ENCODE results near the gene OPCML.

The OPCML gene

GRCh38 chr11:132821499-132821898 is 710.8 kb downstream of the OPCML start:
- DNase-seq, result no peak

GRCh38 chr11:132821014-132821413 is 711.3 kb downstream of the OPCML start:
- DNase-seq, result no peak

GRCh38 chr11:132818951-132819350 is 713.4 kb downstream of the OPCML start:
- DNase-seq, result no peak

DNA sequence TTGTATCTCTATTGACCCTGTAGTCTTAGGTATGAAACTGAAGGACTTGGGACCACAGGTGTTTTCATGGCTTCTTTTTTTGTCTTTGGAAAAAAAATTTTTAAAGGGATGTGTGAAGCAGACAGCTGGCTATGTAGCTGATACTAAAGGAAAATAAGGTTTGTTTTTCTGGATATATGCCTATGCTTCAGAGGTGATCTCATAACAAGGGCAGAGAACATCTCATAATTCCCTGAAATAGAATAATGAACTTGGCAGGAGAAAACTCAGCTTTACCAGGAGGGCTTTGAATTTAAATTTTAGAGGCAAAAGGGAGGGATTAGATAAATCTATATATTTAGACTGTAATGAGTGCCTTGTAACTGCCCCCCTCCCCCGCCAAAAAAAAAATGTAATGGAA is 714.9 kb downstream of the OPCML start:
- DNase-seq, result no peak

DNA sequence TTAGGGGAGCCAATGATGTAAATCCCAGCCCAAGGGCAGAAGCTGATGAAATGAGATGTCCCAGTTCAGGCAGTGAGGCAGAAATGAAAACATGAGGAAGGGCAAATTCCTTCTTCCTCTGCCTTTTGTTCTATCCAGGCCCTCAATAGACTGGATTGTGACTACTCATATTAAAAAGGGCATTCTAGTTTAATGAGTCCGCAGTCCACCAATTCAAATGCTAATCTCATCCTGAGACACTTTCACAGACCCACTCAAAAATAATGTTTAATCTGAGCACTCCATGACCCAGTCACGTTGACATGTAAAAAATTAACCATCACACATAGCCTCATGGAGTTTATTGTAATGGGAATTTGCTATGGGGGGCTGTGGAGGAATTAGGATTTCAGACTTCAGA is 717.9 kb downstream of the OPCML start:
- DNase-seq, result no peak

DNA sequence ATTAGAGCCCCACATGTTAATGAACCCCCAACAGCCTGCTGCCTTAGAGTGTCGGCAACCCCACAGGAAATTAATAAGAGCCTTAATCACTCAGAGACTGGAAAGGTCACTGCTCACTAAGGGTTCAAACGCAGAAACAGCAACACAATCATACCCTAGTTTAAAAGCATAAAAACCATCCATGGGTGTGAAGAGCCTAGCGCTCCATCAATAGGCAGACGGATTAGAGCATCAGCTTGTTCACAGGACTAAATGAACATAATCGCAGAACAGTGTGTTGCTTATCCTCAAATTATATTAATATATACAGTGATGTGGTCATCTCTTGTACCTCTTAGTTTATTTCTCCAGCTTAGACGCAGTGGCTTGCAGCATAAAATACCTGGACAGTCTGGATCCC is 720.7 kb downstream of the OPCML start:
- DNase-seq, result no peak

- no peak for DNase-seq
Observed at GRCh38 chr11:132809070-132809469, 723.2 kb downstream of the OPCML start.

DNA sequence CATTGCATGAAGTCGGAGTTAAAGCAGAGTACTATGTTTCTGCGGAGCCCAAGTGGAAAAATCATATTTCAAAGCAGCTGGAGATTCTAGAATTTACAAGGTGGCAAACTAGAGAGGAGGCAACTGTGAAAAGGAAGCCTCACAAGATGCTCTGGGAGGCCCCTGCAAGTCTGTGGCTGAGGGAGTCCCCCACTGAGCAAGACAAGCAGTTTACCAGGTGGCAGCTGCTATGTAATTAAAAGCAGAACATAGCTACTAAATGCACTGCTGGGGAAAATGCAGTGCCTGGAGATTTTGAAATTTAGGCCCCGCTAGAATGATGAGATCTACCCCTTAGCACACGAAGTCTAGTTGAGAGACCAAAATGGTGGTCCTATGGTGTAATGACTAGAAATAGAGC is 728.0 kb downstream of the OPCML start:
- no peak for DNase-seq

- no peak for DNase-seq
Observed at GRCh38 chr11:132803436-132803835, 728.9 kb downstream of the OPCML start.

- DNase-seq, result no peak
Observed at GRCh38 chr11:132802947-132803346, 729.4 kb downstream of the OPCML start.

DNA sequence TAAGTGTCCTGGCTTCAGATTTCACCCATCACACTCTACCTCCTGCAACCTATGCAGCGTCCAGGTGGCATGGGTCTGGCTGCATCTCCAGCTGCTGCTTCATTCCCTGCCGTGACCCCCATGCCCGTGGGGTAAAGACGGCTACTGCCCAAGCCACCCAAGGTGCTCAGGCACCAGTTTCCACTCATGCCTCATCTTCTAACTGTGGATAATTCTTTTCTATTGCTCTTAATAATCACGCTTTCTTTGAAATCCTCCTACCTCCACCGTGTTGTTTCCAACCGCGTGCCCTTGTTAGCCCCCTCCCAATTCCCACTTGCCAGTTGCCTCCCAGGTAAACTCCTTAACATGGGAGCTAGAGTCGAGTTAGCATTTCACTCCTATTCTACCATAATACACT is 738.5 kb downstream of the OPCML start:
- DNase-seq, result no peak

- no peak for DNase-seq
Observed at GRCh38 chr11:132792341-132793140, 739.8 kb downstream of the OPCML start.

DNA sequence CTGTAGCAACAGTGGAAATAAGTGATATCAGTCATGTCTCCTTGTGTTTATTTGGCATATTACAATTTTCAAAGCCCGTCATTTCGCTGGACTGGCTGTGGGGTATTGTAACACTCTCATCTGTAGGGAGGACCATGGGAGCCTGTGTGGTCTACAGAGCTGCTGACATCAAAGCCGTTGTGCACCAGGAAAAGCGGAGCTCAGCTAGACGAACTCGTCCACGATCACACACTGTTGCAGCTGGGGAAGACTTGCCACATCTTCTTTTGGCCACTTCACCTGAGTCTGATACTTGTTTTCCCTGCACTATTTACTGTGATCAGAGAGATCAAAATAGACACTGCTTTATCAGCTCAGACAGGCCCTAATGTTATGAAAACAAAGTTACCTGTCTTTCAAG is 741.3 kb downstream of the OPCML start:
- DNase-seq, result no peak

DNA sequence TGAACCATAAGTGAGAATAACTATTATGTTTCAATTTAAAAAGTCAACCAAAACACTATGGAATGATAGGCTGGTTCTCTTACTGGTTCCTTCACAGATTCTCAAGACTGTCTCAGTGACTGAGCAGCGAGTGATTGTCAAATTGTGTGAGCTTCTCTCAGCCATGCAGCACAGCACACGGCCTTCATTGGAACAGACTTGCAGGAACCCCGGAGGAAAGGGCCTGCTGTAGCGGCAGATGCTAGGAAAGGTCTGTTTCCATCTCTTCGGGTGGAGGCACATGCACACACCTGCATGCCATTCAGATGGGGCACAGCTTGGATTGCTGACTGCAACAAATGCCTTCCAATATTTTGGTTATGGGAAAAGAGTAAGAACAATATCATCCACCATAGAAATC is 741.8 kb downstream of the OPCML start:
- no peak for DNase-seq

GRCh38 chr11:132788816-132789325 is 743.4 kb downstream of the OPCML start:
- no peak for DNase-seq

DNA sequence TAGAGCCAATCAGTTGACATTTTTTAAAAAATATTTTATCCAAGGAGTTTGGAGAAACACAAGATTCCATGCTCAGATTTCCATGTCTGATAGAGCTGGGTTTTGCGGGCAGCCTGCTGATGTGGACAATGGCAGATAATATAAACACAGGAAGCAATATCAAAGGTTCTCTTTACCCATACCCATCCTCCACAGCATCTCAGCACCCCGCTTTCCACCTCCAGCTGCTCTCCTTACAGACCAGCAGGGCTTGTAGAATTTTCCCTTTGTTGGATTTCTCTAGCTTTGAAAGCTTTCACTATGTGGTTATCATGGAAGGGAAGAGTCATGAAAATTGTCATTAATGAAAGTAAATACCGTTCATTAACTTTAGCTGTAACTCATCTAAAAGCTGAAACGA is 746.4 kb downstream of the OPCML start:
- DNase-seq, result no peak

DNA sequence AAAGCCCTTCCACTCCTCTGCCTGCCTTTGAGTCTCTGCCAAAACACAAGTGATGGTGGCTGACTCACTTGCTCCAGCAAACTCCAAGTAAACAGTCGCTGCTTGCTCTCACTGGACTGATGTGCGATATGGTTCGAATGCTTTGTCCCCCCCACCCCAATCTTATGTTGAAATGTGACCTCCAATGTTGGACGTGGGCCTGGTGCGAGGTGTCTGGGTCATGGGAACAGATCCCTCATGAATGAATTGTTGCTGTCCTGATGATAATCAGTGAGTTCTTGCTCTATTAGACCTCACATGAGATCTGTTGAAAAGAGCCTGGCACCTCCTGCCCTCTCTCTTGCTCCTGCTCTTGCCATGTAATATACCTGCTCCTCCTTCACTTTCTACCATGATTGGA is 747.9 kb downstream of the OPCML start:
- no peak for DNase-seq

DNA sequence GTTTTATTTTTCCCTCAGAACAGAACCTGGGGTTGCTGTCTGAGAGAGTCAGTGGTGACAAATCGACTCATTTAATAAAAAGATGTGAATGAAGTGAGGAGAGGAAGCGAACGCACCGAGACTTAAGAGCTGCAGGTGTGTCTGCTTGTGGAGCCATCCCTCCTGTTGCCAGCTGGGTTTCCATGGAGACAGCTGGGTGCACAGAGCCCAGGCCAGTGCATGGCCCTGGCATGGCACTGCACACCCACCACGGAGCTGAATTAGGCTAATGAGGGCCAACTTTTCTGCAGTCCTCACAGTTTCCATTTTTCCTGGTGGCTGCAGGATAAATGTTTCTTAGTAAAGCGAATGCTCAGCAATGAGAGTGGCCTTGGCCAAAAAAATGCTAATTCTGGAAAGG is 750.2 kb downstream of the OPCML start:
- peak; percentile 36 for DNase-seq

DNA sequence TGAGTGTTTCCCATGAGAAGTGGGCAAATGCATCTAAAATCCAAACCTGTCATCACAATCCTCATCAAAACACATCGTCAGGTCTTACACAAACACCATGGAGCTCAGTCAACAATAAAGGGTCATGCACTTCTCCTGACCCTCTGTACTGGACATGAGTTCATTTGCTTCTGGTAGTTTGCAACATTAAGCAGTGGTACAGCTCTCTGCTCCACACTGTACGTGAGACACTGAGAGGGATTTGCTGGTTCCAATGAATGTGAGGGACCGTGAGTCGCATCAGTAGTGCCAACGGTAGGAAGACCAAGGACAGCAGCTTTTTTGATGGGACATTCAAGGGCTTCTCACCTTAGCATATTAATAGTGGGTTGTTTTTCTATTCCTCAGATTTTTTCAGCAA is 752.3 kb downstream of the OPCML start:
- no peak for DNase-seq

DNA sequence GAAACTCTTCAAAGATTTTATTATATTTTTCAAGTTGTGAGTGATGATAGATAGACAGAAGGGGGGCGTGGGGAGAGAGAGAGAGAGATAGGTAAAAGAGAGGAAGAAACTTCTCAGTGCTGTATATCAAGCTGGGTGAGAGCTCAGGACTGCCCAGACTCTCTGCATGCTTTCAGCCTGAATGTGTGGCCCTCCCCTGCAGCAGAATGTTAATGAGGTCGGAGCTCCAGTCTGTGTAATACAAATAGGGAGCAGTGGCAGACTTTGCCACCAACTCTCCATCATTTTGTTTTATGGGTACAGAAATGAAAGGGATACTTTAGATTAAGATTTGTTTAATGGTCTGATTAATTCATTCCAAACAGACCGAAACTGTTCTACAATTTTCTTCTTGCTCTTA is 752.8 kb downstream of the OPCML start:
- no peak for DNase-seq

DNA sequence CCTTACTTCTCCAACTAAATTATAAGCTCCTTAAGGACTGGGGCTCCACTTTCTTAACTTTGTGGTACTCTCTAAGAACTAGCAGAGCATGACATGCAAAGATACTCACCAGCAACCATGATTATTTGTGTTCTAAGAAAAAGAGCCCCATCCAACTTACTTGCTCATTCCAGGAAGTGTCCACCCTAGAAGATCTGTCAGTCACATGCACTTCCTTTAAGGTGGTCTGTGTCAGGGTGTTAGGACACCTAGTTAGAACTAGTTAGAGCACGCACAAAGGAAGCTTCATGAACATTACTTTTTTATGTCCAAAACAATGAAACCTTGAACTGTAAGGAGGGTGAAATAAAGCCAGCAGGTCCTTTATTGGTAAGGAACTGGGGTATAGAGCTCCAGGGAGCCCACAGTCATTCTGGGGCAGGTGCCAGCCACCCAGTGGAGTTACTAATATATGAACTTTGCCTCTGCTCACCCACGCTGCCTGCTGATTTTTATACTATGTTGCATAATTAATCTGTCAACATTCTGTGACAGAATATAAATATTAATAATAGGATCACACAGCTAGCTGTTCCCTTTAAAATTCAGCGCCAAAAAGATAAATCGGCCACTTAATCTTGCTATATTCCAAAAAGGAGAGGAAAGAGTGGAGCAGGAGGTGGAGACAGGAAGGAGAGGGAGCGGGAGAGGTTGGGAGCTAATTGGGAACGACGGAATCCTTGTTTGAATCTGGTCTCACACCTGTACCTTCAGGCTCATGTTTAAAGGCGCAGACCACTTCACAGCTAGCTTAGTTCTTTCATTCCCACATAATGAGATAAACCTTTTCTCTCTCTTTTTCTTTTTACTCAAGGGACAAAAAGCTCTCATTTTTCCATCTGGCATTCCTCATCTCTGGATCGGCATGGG is 755.0 kb downstream of the OPCML start:
- no peak for DNase-seq

DNA sequence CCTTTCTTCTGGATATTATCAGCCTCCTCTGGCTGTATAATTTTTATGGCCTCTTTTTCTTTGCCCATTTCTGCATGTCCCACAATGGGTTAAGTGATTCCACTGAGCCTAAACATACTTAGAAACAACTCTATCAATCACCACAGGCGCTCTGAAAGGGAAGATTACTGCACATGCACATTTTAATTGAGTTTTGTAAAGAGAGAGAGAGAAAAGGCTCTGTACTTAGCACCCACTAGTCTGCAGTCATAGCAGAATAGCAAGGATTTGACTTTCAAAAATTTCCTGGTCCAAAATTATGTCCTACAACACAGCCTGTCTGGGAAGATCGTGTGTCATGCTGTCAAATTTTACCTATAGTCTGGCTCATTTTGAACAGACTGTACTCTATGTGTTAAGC is 758.5 kb downstream of the OPCML start:
- no peak for DNase-seq

DNA sequence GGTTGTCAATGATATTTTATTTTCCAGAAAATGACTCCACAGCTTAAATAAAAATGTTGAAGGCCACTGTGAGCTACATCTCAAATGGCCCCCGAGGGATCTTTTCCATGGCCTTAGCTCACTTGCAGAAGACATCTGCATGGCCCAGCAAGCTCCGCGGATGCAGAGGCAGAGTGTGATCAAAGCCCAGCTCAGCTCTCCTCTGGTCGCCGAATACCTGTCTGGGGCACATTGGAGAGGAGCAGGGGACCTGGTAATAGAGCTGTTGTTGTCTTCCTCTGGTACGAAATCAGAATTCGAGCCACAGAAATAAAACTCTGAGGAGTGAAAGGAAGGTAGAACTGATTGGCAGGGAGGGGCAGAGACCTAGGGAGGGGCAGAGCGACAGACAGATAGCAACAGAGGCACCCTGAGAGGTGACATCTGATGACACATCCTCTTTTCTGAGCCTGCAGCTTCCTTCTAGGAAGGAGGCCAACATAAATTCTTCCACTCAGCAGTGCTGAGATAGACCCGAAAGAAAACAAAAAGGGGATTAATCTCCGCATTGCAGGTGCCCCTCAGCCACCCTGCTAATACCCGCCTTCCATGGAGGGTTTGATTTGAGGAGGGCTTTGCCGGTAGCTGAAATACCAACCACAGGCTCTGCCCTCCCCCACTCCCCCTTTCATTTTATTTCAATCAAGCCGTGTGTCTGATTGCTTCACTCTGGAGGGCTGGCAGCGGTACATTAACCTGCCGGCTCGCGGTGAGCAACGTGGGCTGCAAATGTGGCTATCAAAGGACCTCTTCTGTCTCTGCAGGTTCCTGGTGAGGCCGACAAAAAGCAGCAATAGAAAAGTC is 759.4 kb downstream of the OPCML start:
- DNase-seq, result no peak
